ENCODE measurements around the gene HERC3.

Gene HERC3

GRCh38 chr4:88747351-88747750 is 155.1 kb downstream of the HERC3 start:
- no peaks in the 10 kb centered on the region for H3K4me1 Mint-ChIP-seq (ENCODE audit: low read depth)
- DNase-seq, result no peak
- H3K27me3 Mint-ChIP-seq, result no peaks in the 10 kb centered on the region
- no peak overlapping the region for H3K27ac Mint-ChIP-seq
- no peaks in the 10 kb centered on the region for H3K9me3 Mint-ChIP-seq
- H3K4me3 Mint-ChIP-seq, result no peak overlapping the region
- H3K36me3 Mint-ChIP-seq (ENCODE audit: low read depth), result peaks cover 10% of the 10 kb centered on the region

- H3K27ac Mint-ChIP-seq, result no peak overlapping the region
- DNase-seq, result no peak
- H3K27me3 Mint-ChIP-seq, result no peaks in the 10 kb centered on the region
- H3K4me3 Mint-ChIP-seq, result no peak overlapping the region
- peaks cover 10% of the 10 kb centered on the region for H3K36me3 Mint-ChIP-seq (ENCODE audit: low read depth)
- no peaks in the 10 kb centered on the region for H3K9me3 Mint-ChIP-seq
- H3K4me1 Mint-ChIP-seq (ENCODE audit: low read depth), result no peaks in the 10 kb centered on the region
Observed at GRCh38 chr4:88750369-88750768, 158.1 kb downstream of the HERC3 start.

GRCh38 chr4:88751258-88752075 is 159.2 kb downstream of the HERC3 start:
- H3K36me3 Mint-ChIP-seq (ENCODE audit: low read depth), result peaks cover 10% of the 10 kb centered on the region
- no peak overlapping the region for H3K27ac Mint-ChIP-seq
- DNase-seq, result no peak
- H3K27me3 Mint-ChIP-seq, result no peaks in the 10 kb centered on the region
- H3K4me1 Mint-ChIP-seq (ENCODE audit: low read depth), result no peaks in the 10 kb centered on the region
- no peaks in the 10 kb centered on the region for H3K9me3 Mint-ChIP-seq
- no peak overlapping the region for H3K4me3 Mint-ChIP-seq

GRCh38 chr4:88752076-88752463 is 159.8 kb downstream of the HERC3 start:
- Mint-ChIP-seq H3K27ac (no peak overlapping the region), H3K4me3 (no peak overlapping the region), H3K9me3 (no peaks in the 10 kb centered on the region), H3K4me1 (ENCODE audit: low read depth) (no peaks in the 10 kb centered on the region), H3K27me3 (no peaks in the 10 kb centered on the region), H3K36me3 (ENCODE audit: low read depth) (peaks cover 10% of the 10 kb centered on the region)
- no peak for DNase-seq

- Mint-ChIP-seq H3K36me3 (ENCODE audit: low read depth) (peaks cover 10% of the 10 kb centered on the region), H3K27me3 (no peaks in the 10 kb centered on the region), H3K9me3 (no peaks in the 10 kb centered on the region), H3K4me1 (ENCODE audit: low read depth) (no peaks in the 10 kb centered on the region), H3K4me3 (no peak overlapping the region), H3K27ac (no peak overlapping the region)
- DNase-seq, result no peak
Observed at GRCh38 chr4:88752754-88753153, 160.5 kb downstream of the HERC3 start.

- no peak overlapping the region for H3K27ac Mint-ChIP-seq
- H3K9me3 Mint-ChIP-seq, result no peaks in the 10 kb centered on the region
- peaks cover 5% of the 10 kb centered on the region for H3K36me3 Mint-ChIP-seq (ENCODE audit: low read depth)
- no peak for DNase-seq
- H3K4me3 Mint-ChIP-seq, result no peak overlapping the region
- H3K4me1 Mint-ChIP-seq (ENCODE audit: low read depth), result no peaks in the 10 kb centered on the region
- H3K27me3 Mint-ChIP-seq, result no peaks in the 10 kb centered on the region
Observed at GRCh38 chr4:88753658-88754571, 161.6 kb downstream of the HERC3 start.

GRCh38 chr4:88754796-88755195 is 162.5 kb downstream of the HERC3 start:
- H3K4me1 Mint-ChIP-seq (ENCODE audit: low read depth), result no peaks in the 10 kb centered on the region
- DNase-seq, result no peak
- no peaks in the 10 kb centered on the region for H3K9me3 Mint-ChIP-seq
- H3K4me3 Mint-ChIP-seq, result no peak overlapping the region
- no peak overlapping the region for H3K27ac Mint-ChIP-seq
- H3K36me3 Mint-ChIP-seq (ENCODE audit: low read depth), result peaks cover under 1% of the 10 kb centered on the region
- H3K27me3 Mint-ChIP-seq, result no peaks in the 10 kb centered on the region

GRCh38 chr4:88755454-88755853 is 163.2 kb downstream of the HERC3 start:
- Mint-ChIP-seq H3K4me1 (ENCODE audit: low read depth) (no peaks in the 10 kb centered on the region), H3K9me3 (no peaks in the 10 kb centered on the region), H3K4me3 (no peak overlapping the region), H3K27me3 (no peaks in the 10 kb centered on the region), H3K36me3 (ENCODE audit: low read depth) (no peaks in the 10 kb centered on the region), H3K27ac (no peak overlapping the region)
- no peak for DNase-seq

GRCh38 chr4:88756149-88756548 is 163.9 kb downstream of the HERC3 start:
- no peaks in the 10 kb centered on the region for H3K4me1 Mint-ChIP-seq (ENCODE audit: low read depth)
- no peak overlapping the region for H3K4me3 Mint-ChIP-seq
- no peak for DNase-seq
- H3K9me3 Mint-ChIP-seq, result no peaks in the 10 kb centered on the region
- H3K36me3 Mint-ChIP-seq (ENCODE audit: low read depth), result no peaks in the 10 kb centered on the region
- H3K27ac Mint-ChIP-seq, result no peak overlapping the region
- H3K27me3 Mint-ChIP-seq, result no peaks in the 10 kb centered on the region

- H3K36me3 Mint-ChIP-seq (ENCODE audit: low read depth), result no peaks in the 10 kb centered on the region
Observed at GRCh38 chr4:88757067-88757466, 164.8 kb downstream of the HERC3 start.

GRCh38 chr4:88757776-88758175 is 165.5 kb downstream of the HERC3 start:
- no peak overlapping the region for H3K4me3 Mint-ChIP-seq
- H3K27ac Mint-ChIP-seq, result no peak overlapping the region
- no peaks in the 10 kb centered on the region for H3K27me3 Mint-ChIP-seq
- DNase-seq, result no peak
- no peaks in the 10 kb centered on the region for H3K4me1 Mint-ChIP-seq (ENCODE audit: low read depth)
- H3K9me3 Mint-ChIP-seq, result no peaks in the 10 kb centered on the region
- no peaks in the 10 kb centered on the region for H3K36me3 Mint-ChIP-seq (ENCODE audit: low read depth)

More at GRCh38 chr4:88757067-88757466, 164.8 kb downstream of the HERC3 start:
- Mint-ChIP-seq H3K4me1 (ENCODE audit: low read depth) (no peaks in the 10 kb centered on the region), H3K9me3 (no peaks in the 10 kb centered on the region), H3K27ac (no peak overlapping the region), H3K4me3 (no peak overlapping the region), H3K27me3 (no peaks in the 10 kb centered on the region)
- DNase-seq, result no peak
